ENCODE results near the gene FXYD3.

GRCh38 chr19:35081201-35081600, 34.4 kb upstream of the FXYD3 start:
- no peak for TF ChIP-seq TAF1 (IDR thresholded peaks at IDR 0.05; ENCODE audit: borderline replicate concordance, insufficient read depth, low read length)
- TF ChIP-seq POLR2AphosphoS5 (IDR thresholded peaks at IDR 0.05; ENCODE audit: low read depth, low read length) = no peak

All from PFSK-1 (cell line).